HG02571 (cell line): ENCODE data around the gene NECAB3.
A peak's percentile ranks its signal among the peaks of the same experiment; 100 is the strongest.
"Not testable (repeated sequence)": the region's sequence is repeated elsewhere in the genome, so short reads cannot be mapped to it uniquely, and the experiment has no call there.

Source experiments
- ATAC-seq: cut with Tn5 transposase; IDR thresholded peaks from one replicate; pipeline ENCODE4 v1.9.1; 2021; ENCODE audit warnings: mild to moderate bottlenecking, moderate library complexity; ENCODE audit not compliant: unreplicated experiment

Gene NECAB3, protein sequence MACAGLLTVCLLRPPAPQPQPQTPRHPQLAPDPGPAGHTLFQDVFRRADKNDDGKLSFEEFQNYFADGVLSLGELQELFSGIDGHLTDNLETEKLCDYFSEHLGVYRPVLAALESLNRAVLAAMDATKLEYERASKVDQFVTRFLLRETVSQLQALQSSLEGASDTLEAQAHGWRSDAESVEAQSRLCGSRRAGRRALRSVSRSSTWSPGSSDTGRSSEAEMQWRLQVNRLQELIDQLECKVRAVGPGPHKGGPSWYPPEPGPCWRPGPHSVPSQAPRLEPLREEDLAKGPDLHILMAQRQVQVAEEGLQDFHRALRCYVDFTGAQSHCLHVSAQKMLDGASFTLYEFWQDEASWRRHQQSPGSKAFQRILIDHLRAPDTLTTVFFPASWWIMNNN

DNA sequence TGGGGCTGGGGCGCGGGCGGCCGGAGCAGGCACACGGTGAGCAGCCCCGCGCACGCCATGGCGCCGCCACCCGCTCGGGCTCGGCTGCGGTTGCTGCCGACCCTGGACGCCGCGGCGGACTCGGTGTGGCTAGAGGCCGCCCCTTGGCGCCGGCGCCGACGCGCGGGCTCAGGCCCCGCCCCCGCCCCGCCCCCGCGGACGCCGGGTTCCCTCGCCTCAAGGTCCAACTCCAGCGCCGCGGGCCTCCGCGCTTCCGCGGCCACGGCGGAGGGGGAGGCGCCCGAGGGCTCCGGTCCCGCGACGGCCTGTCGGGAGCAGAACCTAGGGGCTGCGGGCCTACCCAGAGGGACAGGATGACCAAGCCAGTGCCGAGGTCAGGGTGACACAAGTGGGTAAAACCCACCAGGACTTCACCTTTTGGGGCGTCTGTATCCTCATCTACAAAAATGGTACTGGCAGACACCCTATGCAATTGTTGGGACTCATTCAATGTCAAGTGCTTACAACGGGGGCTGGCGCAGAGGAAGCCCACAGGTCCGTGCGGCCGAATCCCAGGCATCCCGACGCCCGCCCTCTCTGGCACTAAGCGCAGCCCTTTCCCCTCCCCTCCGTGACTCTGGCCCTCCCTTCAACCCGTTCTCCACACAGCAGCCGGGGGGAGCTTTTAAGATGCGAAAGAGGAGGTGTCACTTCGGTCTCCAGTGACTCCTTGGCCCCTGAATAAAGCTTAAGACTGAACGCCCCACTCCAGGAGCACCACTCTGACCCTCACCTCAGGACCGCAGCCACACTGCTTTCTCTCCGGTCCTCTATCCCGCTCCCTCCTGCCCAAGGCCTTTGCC lies at the start of gene NECAB3:
TSS of gene NECAB3 (minus strand) at position 135 of the 842 bp plus-strand sequence. CDS start at position 59, 76 bp downstream.
- ATAC-seq, result peak; percentile 58

DNA sequence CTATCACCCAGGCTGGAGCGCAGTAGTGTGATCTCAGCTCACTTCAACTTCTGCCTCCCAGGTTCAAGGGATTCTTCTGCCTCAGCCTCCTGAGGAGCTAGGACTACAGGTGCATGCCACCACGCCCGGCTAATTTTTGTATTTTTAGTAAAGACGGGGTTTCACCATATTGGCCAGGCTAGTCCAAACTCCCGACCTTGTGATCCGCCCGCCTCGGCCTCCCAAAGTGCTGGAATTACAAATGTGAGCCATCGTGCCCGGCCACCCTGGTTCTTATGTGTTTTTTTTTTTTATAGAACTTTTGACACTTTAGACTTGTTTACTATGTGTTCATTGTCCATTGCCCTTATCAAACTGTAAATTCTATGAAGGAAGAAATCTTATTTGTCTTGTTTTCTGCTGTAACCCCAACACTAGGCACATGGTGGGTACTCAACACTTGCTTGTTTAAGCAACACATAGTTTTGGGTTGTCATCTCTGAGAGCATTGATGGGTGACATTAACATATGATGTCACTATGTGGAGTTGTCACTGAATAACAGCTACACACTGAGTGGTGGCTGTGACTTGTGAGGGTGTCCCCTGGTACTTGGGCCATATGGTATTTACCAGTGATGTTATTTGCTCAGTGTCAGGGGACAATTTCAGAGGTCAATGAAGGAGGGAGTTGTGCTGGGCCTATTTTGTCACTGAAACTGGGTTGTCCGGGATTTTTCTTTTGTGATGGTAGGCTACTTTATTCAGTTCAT lies 47.3 kb upstream of the NECAB3 start:
- ATAC-seq, result no peak

DNA sequence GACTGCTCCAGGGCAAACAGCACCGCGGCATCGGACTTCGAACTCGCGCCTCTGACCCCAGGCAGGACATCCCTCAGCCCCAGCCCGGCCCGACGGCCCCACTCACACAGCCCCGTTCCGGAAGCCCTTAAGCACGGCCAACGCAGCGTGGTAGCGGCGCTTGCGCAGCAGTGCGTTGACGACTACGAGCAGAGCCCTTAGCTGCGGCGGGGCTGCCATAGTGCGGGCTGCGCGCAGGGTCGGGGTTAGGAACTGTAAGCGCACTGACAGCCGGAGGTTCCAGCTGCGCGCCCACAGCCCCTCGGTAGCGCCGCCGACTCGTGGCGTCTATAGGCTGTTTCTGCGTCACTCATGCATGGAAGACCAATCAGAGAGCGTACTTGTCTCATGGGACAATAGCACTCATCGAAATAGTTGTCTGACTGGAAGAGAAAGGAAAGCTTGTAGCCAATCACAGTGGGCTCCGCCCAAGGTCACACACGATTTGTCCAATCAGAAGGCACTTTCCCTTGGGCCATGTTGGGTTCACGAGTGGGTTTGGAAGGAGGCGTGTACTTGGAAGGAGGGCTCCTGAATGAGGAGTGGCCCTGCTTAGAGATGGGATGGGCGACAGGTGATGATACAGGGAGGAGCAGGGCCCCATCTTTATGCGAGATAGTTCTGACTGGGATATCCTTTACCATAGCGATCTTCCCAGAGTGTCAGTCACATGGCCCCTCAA lies 45.9 kb upstream of the NECAB3 start, which contains the start of gene PXMP4:
TSS of gene PXMP4 (minus strand) at position 322 of the 721 bp plus-strand sequence. CDS start at position 219, 103 bp downstream.
- peak; percentile 97 for ATAC-seq

DNA sequence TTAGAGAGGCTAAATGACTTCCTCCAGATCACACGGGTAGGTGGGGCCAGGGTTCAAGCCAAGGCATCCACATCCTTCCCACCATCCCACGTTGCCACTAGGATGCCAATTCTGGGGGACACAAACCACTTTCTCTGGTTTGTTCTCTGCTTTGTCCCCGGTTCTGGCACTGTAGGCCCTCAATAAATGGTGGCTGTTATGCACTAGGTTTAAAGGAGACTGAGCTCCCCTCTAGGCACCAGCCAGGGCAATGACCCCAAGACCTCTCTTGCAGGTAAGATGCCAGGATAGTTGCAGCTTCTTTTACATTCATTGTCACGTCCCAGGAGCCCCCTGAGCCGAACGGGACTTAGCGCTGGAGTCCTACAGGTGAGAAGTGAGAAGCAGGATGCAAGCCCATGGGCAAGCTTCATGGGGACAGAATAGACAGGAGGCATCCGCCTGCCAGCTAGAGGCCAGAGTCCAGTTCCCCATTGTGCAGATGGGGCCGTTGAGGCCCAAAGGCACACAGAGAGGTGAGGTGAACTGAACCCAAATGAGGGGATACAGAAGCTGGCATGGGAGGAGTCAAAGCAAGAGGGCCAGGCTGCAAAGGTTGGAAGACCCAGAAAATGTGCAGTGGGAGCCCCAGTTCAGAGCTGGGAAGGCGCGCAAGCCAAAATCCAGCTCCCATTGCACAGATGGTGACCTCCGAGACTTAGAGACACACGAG lies 45.2 kb upstream of the NECAB3 start:
- ATAC-seq, result no peak

DNA sequence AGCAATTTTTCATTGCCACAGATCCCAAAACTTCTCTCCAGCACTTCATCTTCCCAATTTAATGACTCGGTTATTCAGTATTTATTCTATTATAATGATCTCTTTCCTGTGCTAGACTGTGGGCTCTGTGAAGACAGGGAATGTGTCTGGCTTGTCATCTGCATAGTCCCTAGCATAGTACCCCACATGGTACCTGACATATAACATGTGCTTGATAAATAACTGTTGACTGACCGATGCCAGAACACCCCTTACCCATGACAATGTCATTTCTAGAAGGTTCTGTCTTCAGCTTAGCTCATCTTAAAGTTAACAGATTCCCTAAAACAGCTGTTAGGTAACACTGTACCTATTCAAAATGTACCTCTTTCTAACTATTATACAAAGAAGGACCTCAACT lies 42.3 kb upstream of the NECAB3 start:
- no peak for ATAC-seq

DNA sequence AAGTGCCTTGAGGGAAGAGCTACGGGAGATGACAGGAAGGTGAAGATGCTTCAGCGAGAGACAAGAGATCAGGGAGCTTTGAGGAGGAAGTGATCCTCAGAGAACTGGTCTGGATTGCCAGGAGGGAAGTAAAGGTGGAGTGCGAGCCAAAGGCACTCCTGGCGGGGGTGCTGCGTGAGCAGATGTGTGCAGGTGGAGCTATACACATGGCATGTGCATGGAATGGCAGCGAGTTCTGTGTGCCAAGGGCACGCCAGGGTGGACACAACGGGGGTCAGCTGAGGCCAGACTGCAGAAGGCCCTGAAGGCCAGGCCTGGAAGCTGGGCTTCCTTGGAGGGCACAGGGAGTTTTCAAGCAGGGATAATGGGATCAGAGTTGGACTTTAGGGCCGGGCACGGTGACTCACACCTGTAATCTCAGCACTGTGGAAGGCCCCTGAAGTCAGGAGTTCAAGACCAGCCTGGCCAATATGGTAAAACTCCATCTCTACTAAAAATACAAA lies 39.7 kb upstream of the NECAB3 start:
- ATAC-seq, result no peak

DNA sequence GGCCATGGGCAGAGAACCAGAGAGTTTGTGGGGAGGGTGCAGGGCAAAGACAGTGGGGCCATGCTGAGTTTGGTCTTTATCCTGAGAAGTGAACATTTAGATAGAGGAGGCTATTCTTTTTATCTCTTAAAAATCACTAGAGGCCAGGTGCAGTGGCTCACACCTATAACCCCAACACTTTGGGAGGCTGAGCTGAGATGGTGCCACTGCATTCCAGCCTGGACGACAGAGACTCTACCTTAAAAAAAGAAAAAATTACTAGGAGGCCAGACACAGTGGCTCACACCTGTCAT lies 37.2 kb upstream of the NECAB3 start:
- no peak for ATAC-seq

DNA sequence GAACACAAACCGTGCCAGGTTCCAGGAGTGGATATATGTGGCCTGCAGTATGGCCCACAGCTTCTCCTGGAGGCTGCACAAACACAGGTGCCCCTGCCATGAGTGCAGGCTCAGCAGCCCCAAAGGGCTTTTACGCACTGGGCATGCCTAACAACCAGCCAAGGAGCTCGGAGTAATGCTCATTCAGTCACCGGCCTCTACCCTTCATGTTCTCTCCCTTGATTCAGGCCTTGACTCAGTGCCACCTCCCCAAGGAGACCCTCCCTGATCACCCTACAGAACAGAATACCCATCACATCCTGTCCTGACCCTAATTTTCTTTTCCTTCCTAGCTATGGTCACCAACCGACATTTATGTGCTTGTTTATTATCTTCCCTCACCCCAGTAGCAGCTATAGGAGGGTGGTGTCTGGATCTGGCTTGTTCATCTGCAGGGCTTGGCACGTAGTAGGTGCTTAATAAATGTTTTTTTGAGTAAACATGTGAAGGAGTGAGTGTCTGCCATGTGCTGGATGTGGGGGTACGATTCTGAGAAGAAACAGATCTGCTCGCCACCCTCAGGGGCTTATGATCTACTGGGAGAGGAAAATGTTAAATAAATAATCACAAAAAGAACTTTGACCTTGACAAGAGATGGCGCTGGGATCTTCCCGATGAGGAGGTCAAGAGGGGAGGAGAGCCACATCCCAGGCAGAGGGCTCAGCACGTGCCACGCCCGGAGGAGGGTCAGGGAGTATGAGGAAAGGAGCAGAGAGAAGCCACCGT lies 36.6 kb upstream of the NECAB3 start:
- ATAC-seq, result no peak

DNA sequence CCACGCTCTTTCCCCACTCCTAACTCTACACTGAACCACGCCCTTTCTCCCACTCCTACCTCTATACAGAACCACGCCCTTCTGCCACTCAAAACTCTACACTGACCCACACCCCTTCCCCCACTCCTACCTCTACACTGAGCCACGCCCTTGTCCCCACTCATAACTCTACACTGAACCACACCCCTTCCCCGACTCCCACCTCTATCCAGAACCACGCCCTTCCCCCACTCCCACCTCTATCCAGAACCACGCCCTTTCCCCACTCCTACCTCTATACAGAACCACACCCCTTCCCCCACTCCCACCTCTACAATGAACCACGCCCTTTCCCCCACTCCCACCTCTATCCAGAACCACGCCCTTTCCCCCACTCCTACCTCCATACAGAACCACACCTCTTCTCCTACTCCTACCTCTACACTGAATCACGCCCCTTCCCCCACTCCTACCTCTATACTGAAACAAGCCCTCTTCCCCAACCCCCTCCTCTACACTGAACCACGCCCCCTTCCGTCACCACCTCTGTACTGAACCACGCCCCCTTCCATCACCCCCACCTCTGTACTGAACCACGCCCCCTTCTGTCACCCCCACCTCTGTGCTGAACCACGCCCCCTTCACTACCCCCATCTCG lies 35.8 kb upstream of the NECAB3 start:
- no peak for ATAC-seq

DNA sequence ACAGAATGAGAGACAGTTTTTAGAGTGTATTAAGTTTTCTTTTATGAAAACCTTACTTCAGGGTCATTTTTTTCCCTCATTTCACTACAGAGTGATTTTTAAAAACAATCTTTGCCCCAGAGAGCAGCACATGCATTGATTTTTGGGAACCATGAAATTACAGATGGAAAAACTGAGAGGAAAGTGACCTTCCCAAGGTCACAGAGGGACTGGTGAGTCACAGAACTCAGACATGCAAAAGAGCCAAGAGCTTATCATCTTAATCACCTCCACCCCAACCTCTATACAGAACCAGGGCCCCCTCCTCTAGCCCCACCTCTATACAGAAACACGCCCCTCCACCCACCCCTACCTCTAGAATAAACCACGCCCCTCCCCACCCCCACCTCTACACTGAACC lies 35.2 kb upstream of the NECAB3 start:
- ATAC-seq, result no peak

DNA sequence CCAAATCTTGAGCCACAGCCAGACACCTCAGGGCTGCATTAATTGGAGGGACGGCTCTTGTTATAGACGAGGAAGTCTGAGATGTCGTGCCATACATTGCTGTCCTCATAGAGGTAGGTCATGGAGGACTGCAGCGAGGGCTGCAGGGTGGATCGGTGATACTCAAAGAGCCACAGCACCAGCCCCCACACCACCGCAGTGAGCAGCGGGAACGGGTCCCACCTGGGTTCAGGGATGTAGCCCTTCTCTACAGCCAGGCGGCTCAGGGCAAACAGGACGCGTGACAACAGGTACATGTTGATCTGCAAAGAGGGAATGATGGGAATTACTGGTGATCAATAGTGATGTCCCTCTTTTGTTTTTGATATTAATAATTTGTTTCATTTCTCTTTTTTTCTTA lies 33.4 kb upstream of the NECAB3 start:
- ATAC-seq, result no peak

DNA sequence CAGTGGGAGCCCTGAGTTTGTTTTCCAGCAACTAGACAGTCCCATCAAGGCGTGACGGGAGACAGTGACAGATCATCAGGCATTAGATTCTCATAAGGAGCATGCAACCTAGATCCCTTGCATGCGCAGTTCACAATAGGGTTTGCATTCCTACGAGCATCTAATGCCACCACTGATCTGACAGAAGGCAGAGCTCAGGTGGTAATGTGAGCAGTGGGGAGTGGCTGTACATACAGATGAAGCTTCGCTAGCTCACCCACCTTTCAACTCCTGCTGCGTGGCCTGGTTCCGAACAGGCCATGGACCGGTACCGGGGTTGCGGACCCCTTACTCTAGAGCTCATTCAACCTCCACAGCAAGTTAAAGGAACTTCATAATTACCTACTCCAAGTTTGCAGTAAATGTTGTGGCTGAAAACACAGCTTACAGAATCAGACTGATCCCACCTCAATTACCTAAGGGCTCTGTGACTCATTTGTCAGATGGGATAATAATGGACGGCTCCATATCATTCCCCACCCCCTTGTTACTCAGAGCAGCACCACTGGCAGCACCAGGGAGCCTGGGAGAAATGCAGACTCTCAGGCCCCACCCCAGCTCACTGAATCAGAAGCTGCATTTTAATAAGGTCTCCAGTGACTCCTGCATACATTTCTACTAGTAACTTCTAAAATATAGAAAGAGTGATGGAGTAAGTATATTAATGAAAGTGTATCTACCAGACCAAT lies 30.1 kb upstream of the NECAB3 start:
- ATAC-seq, result no peak

DNA sequence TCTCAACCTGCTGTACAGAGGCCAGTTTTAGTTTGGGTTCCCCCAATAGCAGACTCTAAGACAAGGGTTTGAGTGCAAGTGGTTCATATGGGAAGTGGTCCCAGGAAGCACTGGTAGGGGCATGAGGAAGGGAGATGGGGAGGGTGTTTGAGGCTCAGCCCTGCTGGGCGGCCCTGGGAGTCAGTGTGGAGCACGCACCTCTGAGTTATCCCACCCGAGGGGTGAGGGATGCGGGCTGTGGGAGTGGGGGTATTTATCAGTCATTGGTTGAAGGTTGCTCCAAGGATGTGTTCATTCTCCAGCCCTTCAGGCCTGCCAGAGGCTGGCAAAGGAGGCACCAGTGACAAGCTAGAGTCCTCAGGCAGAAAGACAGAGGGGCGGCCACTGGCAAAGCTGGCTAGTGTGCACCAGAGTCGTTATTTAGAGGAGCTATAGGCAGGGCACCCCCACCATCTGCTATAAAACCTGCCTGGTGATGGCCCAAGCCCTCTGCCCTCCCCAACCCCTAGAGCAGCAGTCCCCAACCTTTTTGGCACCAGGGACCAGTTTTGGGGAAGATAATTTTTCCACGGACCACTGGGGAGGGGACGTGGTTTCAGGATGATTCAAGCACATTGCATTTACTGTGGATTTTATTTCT lies 29.4 kb upstream of the NECAB3 start:
- ATAC-seq, result no peak

DNA sequence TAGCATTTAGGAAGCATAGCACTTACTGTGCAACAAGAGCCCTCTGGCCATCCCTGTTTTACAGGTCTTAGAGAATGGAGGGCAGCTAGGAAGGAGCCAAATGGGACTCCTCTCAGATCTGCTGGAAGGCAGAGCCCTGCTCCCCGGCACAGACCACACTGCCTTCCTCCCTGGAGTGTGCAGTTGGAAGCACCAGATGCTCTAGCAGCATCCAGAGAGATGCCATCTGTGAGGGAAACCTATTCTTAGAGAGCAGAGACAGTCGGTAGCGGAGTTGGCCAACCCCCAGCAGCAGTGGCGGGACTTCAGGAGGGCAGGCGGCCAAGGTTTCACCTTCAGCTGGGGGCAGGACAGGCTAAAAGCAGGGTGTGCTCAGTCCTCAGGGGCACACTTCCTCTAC lies 28.6 kb upstream of the NECAB3 start:
- ATAC-seq, result no peak

DNA sequence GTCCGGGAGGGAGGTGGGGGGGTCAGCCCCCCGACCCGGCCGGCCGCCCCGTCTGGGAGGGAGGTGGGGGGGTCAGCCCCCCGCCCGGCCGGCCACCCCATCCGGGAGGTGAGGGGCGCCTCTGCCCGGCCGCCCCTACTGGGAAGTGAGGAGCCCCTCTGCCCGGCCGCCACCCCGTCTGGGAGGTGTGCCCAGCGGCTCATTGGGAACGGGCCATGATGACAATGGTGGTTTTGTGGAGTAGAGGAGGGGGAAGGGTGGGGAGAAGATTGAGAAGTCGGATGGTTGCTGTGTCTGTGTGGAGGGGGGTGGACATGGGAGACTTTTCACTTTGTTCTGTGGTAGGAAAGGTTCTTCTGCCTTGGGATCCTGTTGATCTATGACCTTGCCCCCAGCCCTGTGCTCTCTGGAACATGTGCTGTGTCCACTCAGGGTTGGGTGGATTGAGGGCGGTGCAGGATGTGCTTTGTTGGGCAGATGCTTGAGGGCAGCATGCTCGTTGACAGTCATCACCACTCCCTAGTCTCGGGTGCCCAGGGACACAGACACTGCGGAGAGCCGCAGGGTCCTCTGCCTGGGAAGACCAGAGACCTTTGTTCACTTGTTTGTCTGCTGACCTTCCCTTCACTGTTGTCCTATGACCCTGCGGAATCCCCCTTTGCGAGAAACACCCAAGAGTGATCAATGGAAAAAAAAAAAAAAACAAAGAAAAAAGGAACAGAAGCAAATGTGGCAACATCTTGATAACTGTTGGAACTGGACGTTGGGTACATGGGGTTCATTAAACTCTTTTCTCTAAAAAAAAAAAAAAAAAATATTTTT lies 27.6 kb upstream of the NECAB3 start:
- ATAC-seq, result no peak

DNA sequence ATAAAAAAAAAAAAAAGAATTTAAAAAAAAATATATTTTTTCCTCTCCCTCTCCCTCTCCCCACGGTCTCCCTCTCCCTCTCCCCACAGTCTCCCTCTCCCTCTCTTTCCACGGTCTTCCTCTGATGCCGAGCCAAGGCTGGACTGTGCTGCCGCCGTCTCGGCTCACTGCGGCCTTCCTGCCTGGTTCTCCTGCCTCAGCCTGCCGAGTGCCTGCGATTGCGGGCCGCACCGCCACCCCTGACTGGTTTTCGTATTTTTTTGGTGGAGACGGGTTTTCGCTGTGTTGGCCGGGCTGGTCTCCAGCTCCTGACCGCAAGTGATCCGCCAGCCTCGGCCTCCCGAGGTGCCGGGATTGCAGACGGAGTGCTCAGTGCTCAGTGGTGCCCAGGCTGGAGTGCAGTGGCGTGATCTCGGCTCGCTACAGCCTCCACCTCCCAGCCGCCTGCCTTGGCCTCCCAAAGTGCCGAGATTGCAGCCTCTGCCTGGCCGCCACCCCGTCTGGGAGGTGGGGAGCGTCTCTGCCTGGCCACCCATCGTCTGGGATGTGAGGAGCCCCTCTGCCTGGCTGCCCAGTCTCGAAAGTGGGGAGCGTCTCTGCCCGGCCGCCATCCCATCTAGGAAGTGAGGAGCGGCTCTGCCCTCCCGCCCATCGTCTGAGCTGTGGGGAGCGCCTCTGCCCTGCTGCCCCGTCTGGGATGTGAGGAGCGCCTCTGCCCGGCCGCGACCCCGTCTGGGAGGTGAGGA lies 26.6 kb upstream of the NECAB3 start:
- ATAC-seq, result not testable (repeated sequence)
